HG02588 (cell line): ENCODE results near the gene SF3B3.
"Not testable (repeated sequence)": the region's sequence is repeated elsewhere in the genome, so short reads cannot be mapped to it uniquely, and the experiment has no call there.

Experiments used
- ATAC-seq: cut with Tn5 transposase; IDR thresholded peaks from one replicate; pipeline ENCODE4 v1.9.1; 2021; ENCODE audit warnings: mild to moderate bottlenecking, moderate library complexity; ENCODE audit not compliant: unreplicated experiment

SF3B3 gene

DNA sequence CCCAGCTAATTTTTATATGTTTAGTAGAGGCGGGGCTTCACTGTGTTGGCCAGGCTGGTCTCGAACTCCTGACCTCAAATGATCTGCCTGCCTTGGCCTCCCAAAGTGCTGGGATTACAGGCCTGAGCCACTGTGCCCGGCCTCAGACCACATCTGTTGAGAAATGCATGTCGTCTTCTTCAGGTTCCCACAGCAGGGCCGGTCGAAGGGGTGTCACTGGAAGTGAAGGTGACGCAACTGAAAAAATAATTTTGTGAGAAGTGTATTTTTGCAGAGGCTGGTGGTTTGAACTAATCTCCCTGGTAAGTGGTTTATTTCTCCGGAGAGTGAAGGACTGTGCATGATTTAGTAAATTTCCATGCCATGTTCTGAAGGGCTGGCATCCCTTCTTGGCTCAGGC lies 89.3 kb downstream of the SF3B3 start:
- ATAC-seq: no peak

DNA sequence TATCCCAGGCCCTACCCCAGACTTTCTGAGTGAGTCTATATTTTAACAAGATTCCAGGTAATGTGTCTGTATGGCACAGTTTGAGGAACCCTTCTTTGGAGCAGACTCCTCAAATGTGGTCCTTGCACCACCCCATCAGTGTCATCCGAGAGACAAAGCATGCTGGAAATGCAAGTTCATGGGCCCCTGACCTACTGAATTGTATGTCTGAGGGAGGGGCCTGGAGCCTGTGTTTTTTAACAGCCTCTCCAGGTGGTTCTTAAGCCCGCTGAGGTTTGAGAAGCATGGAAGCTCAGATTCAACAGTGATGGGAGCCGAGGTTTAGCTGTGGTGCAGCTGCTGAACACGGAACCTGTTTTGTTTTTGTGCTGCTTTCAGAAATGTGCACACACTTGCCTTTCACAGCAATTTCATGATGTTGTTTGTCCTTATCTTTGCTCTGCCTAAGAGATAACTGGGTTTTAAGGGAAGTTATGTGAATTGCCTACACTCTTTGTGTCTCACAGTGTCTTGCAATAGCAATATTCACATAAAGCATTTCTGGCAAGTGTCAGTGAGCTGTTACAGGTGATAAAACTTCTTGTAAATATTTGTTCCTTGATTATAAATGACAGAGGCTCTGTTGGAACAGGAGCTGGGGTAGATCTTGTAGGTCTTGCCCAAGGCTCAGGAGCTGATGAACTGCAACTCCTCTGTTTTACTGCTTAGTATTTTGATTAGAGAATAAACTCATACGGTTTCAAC lies 90.8 kb downstream of the SF3B3 start:
- ATAC-seq: no peak

- no peak for ATAC-seq
Observed at GRCh38 chr16:70615945-70616344, 92.3 kb downstream of the SF3B3 start.

DNA sequence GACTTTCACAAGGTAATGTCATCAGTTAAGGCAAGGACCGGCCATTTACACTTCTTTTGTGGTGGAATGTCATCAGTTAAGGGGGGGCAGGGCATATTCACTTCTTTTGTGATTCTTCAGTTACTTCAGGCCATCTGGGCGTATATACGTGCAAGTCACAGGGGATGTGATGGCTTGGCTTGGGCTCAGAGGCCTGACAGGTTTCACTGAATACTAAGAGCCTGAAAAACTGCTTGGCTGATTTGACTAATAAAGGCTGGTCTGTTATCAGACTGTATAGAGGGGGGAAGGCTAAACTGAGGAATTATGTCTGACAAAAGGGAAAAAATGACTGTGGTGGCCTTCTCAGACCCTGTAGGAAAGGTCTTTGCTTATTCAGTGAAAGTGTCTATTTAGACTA lies 98.2 kb downstream of the SF3B3 start:
- not testable (repeated sequence) for ATAC-seq
